NCI-H345 (cell line): ENCODE data around the gene PLLP.
"Not testable (repeated sequence)": the region's sequence is repeated elsewhere in the genome, so short reads cannot be mapped to it uniquely, and the experiment has no call there.

Experiments
- DNase-seq: peaks from one replicate; lab custom pipeline; 2025; lab: John Stamatoyannopoulos, UW

The PLLP gene

GRCh38 chr16:57303021-57303909 lies 18.8 kb upstream of the PLLP start:
- DNase-seq = no peak

- no peak for DNase-seq
Observed at GRCh38 chr16:57301126-57301817, 16.8 kb upstream of the PLLP start.

- DNase-seq = peak; percentile 96
Observed at GRCh38 chr16:57300387-57301125, 16.1 kb upstream of the PLLP start.

DNA sequence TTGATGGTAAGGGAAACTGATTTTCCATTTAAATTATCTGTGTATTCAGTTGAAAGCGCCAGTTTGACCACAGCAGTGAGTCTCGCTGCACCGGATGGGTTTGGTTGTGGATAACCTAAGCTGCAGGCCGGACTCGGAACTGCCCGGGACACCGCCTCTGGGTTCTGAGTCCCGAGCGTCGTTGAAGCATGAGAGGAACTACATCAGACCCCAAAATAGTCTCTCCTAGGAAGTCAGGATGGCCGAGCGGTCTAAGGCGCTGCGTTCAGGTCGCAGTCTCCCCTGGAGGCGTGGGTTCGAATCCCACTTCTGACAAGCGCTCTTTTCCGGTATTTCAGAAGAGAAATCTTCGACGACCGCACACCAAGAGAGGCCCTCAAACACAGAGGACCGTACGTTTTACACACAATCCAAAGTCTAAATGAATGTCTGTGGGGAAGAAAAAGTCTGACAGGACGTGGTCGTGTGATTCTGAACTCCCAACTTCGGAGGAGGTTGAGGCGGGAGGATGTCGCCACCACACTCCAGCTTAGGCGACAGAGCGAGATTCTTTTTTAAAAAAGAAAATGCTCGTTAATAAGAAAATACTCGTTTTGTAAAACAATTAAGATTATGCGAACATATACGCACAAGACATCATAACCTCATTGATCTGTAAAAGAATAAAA lies 15.4 kb upstream of the PLLP start:
- peak; percentile 83 for DNase-seq

- peak; percentile 41 for DNase-seq
Observed at GRCh38 chr16:57299009-57299718, 14.7 kb upstream of the PLLP start.

DNA sequence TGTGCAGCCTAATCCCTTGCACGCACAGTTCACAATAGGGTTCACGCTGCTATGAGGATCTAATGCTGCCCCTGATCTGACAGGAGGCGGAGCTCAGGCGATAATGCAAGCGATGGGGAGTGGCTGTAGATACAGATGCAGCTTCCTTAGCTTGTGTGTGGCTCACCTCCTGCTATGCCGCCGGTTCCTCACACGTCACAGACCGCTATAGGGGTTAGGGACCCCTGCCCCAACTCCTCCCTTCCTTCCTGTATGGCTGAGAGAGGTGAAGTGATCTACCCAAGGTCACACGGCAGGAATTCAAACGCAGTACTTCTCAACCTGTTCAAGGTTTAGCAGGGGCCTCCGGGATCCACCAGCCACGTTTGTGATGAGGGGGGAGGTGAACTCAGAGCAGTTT lies 13.4 kb upstream of the PLLP start:
- DNase-seq = no peak

- no peak for DNase-seq
Observed at GRCh38 chr16:57289391-57290257, 5.2 kb upstream of the PLLP start.

GRCh38 chr16:57285379-57285778 lies 907 bp upstream of the PLLP start:
- no peak for DNase-seq

- no peak for DNase-seq
Observed at GRCh38 chr16:57284952-57285363, 486 bp upstream of the PLLP start.

GRCh38 chr16:57283959-57284208 lies 588 bp downstream of the PLLP start:
- DNase-seq = no peak

- DNase-seq = no peak
Observed at GRCh38 chr16:57283214-57283958, 1.1 kb downstream of the PLLP start.

- DNase-seq = no peak
Observed at GRCh38 chr16:57282510-57283213, 1.8 kb downstream of the PLLP start.

DNA sequence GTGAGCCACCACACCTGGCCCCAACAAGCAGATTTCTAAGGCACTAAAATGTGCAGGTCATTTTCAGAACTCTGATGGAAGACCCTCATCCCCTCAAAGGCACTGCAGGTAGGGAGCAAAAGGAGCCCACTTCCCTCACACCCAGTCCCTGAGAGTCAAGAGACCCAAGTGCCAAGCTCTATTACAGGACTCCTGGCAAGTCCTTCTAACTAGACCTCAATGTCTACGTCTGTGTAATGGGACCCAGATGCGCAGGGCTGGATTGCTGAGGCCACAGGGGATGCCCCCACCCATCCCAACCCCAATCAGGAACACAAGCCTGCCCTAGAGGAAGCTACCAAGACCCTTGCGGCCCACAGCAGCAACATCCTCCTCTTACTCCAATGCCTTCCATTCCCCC lies 2.7 kb downstream of the PLLP start:
- no peak for DNase-seq

DNA sequence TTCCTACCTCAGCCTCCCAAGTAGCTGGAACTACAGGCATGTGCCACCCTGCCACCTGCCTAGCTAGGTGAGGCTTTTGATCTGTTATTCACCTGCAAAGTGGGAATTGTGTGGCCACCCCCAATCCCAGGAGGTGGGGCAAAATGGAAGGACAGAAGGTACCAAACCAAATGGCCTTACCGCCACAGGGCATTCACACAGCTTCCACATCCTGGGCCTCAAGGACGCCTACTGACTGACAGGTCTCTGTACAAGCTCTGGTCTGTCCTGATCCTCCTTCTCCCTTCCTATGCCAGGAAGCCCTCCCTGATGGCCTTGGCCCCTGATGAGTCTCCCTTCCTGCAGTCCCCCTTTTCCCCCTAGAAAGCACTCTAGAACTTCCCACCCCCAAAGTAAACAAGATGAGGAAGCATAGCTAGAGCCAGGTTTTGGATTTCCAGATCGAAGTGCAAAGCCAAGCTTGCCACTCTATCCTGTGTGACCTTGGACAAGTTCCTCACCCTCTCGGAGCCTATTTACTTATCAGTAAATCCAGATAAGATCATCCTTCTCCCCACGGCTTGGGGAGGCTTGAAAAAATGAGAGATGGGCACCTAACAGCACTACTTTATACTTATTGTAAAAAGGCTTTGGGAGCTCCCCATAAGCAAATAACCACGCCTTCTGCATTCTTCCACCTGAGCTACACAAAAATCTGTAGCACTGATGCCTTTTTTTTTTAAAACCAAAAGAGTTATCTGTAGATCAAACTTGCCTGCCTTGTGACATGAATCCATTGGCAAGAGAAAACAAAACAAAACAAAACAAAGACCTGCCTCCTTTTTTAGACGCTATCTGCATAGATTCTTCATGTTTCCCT lies 4.5 kb downstream of the PLLP start:
- no peak for DNase-seq

DNA sequence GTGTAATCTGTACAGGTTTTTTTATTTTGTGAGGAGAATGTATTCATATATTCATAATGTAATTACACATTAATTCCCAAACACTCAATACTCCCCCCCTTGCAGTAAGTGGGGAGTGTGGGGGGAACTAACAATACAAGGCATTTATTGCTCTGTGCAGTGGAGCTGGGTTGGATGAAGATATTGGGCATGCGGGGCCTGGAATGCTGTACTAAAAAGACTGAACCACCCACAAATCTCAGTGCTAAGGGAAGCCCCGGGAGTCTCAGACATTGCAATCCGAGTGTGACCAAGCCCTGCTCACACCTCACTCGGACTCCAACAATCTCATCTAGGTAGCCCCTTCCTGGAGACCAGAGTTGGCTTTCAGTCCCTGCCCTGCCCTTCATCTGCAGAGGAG lies 6.0 kb downstream of the PLLP start:
- no peak for DNase-seq

GRCh38 chr16:57277586-57277985 lies 6.9 kb downstream of the PLLP start:
- no peak for DNase-seq

GRCh38 chr16:57276596-57276995 lies 7.9 kb downstream of the PLLP start:
- DNase-seq = no peak

DNA sequence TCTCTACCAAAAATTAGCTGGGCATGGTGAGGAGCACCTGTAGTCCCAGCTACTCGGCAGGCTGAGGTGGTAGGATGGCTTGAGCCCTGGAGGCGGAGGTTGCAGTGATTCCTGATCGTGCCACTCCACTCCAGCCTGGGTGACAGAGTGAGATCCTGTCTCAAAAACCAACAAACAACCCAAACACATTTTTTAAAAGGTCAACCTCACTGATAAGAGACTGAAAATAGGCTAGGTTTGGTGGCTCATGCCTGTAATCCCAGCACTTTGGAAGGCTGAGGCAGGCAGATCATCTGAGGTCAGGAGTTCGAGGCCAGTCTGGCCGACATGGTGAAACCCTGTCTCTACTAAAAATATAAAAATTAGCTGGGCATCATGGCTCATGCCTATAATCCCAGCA lies 8.5 kb downstream of the PLLP start:
- not testable (repeated sequence) for DNase-seq
